Liver (tissue), 9 donors: Measurements from ENCODE around the gene TGM2. TPM values are rescaled to one million over a fixed set of nuclear protein-coding genes. Genes with fewer than 3 reads are reported as not detected.
A peak's percentile ranks its signal among the peaks of the same experiment; 100 is the strongest.

Source experiments
- DNase-seq: peaks from one replicate; pipeline ENCODE4 v3.0.0-alpha.2; 2017; ENCODE audit warnings: low spot score
- H3K27ac ChIP-seq, 2 donors: one replicate each; pipeline ENCODE4 v1.7.0; 2013; ENCODE audit warnings: inconsistent platforms in 2 of 2, low read length in 2 of 2, control low read depth in 1 of 2, low read depth in 1 of 2, mild to moderate bottlenecking in 1 of 2
- H3K27me3 ChIP-seq, 4 donors: one replicate each; pipeline versions ENCODE4 v1.6.1 to v1.7.0; 2013; ENCODE audit warnings: low read length in 3 of 4, inconsistent platforms in 1 of 4, mild to moderate bottlenecking in 1 of 4, moderate library complexity in 1 of 4; ENCODE audit not compliant: control insufficient read depth in 4 of 4, insufficient read depth in 4 of 4
- H3K36me3 ChIP-seq, 4 donors: one replicate each; pipeline versions ENCODE4 v1.6.1 to v1.7.0; 2013; ENCODE audit warnings: low read length in 3 of 4, mild to moderate bottlenecking in 3 of 4, low read depth in 1 of 4, moderate library complexity in 1 of 4; ENCODE audit not compliant: control insufficient read depth in 4 of 4, insufficient read depth in 3 of 4
- H3K4me1 ChIP-seq, 4 donors: one replicate each; pipeline versions ENCODE4 v1.6.1 to v1.7.0; 2013; ENCODE audit warnings: low read length in 3 of 4, mild to moderate bottlenecking in 3 of 4, moderate library complexity in 1 of 4; ENCODE audit not compliant: control insufficient read depth in 4 of 4, insufficient read depth in 4 of 4
- H3K4me3 ChIP-seq, 3 donors: one replicate each; pipeline versions ENCODE4 v1.6.1 to v1.7.0; 2013; ENCODE audit warnings: low read length in 3 of 3, control low read depth in 1 of 3, low read depth in 1 of 3, mild to moderate bottlenecking in 1 of 3
- H3K9ac ChIP-seq, 2 donors: one replicate each; pipeline ENCODE4 v1.7.0; 2013; ENCODE audit warnings: low read length in 2 of 2, mild to moderate bottlenecking in 2 of 2, moderate library complexity in 2 of 2, control low read depth in 1 of 2, low read depth in 1 of 2
- H3K9me3 ChIP-seq, 4 donors: one replicate each; pipeline versions ENCODE4 v1.6.1 to v1.7.0; 2013; ENCODE audit warnings: low read length in 3 of 4; ENCODE audit not compliant: control insufficient read depth in 4 of 4
- ATF3 ChIP-seq: IDR thresholded peaks from 2 replicates; pipeline ENCODE4 v1.6.1; 2016; ENCODE audit warnings: antibody characterized with exemption
- EGR1 ChIP-seq, 2 donors: IDR thresholded peaks; 2 replicates each; pipeline ENCODE4 v1.6.1; 2016 to 2018; ENCODE audit warnings: antibody characterized with exemption in 2 of 2, low read depth in 2 of 2
- FOXA2 ChIP-seq: IDR thresholded peaks from 2 replicates; pipeline ENCODE4 v1.6.1; 2016; ENCODE audit warnings: antibody characterized with exemption
- GABPA ChIP-seq, 2 donors: IDR thresholded peaks in 1 of 2; conservative IDR thresholded peaks in 1 of 2; 2 replicates each; pipeline ENCODE4 v1.6.1; 2016; ENCODE audit warnings: antibody characterized with exemption in 2 of 2, mild to moderate bottlenecking in 1 of 2, moderate library complexity in 1 of 2
- HNF4A ChIP-seq, 2 donors: conservative IDR thresholded peaks; 2 replicates each; pipeline ENCODE4 v1.6.1; 2016; ENCODE audit warnings: antibody characterized with exemption in 2 of 2, mild to moderate bottlenecking in 2 of 2
- HNF4G ChIP-seq: IDR thresholded peaks from 2 replicates; pipeline ENCODE4 v1.6.1; 2016; ENCODE audit warnings: antibody characterized with exemption
- JUND ChIP-seq, 2 donors: IDR thresholded peaks; 2 replicates each; pipeline ENCODE4 v1.6.1; 2016; ENCODE audit warnings: antibody characterized with exemption in 2 of 2
- NR2F2 ChIP-seq: IDR thresholded peaks from 2 replicates; pipeline ENCODE4 v1.6.1; 2016; ENCODE audit warnings: antibody characterized with exemption
- RAD21 ChIP-seq, 2 donors: IDR thresholded peaks; 2 replicates each; pipeline ENCODE4 v1.6.1; 2016; ENCODE audit warnings: antibody characterized with exemption in 2 of 2, mild to moderate bottlenecking in 2 of 2
- RXRA ChIP-seq, 2 donors: IDR thresholded peaks; 2 replicates each; pipeline ENCODE4 v1.6.1; 2017 to 2018; ENCODE audit warnings: antibody characterized with exemption in 2 of 2, mild to moderate bottlenecking in 1 of 2
- TAF1 ChIP-seq: conservative IDR thresholded peaks from 2 replicates; pipeline ENCODE4 v1.6.1; 2016; ENCODE audit warnings: antibody characterized with exemption, mild to moderate bottlenecking
- YY1 ChIP-seq: IDR thresholded peaks from 2 replicates; pipeline ENCODE4 v1.6.1; 2016; ENCODE audit warnings: antibody characterized with exemption, mild to moderate bottlenecking
- ZBTB33 ChIP-seq: IDR thresholded peaks from 2 replicates; pipeline ENCODE4 v1.6.1; 2016; ENCODE audit warnings: antibody characterized with exemption
- WGBS: extraction: QIAGEN DNeasy Blood & Tissue Kit; methylation state at CpG from one replicate; pipeline ENCODE4 v1.1.7; 2013; 5-methylcytosine and 5-hydroxymethylcytosine counted together
- polyA plus RNA-seq, 2 donors: library from polyadenylated mRNA; stranded (reverse) in 1 of 2; unstranded in 1 of 2; fragments of 200-250 nt in 1 of 2; fragments of >200 nt in 1 of 2; fragmentation: Nextera tagmentation in 1 of 2; extraction: Ambion mirVana in 1 of 2; gene quantifications; one replicate each; pipeline versions ENCODE4 v1.2.1 to v1.2.3, GENCODE V29; 2013 to 2015
- total RNA-seq, 2 donors: library from RNA; depleted of rRNA; stranded (reverse); fragments of >200 nt; gene quantifications; one replicate each; pipeline ENCODE4 v1.2.3, GENCODE V29; 2014
- donor health status: healthy.
- donor health status: healthy.
- donor health status: healthy.
- donor health status: healthy.
- donor health status: healthy.

TGM2 gene
- total and polyA plus RNA-seq, 4 donors, result 106 to 375 (median 190) TPM

GRCh38 chr20:38130687-38131587, 34.1 kb downstream of the TGM2 start (continued):
- no peak for TF ChIP-seq ATF3
- TF ChIP-seq RXRA (IDR thresholded peaks at IDR 0.05), result no peak
- no peak for TF ChIP-seq ZBTB33
- TF ChIP-seq YY1, result no peak
- no peak for TF ChIP-seq EGR1 (IDR thresholded peaks at IDR 0.05; ENCODE audit: low read depth in 2 of 2)

- Histone ChIP-seq H3K9ac (no peak overlapping the region), H3K4me1 (peaks cover 6 to 27% (median 16%) of the 10 kb centered on the region in 4 donors), H3K4me3 (no peak overlapping the region), H3K27ac (peak overlapping the region in 1 of 2 donors; percentile 92), H3K9me3 (no peaks in the 10 kb centered on the region), H3K27me3 (no peaks in the 10 kb centered on the region), H3K36me3 (peaks cover 5 to 66% (median 43%) of the 10 kb centered on the region in 4 donors)
- TF ChIP-seq HNF4A (conservative IDR thresholded peaks at IDR 0.05) (no peak), TAF1 (no peak), JUND (IDR thresholded peaks at IDR 0.05) (no peak), RAD21 (IDR thresholded peaks at IDR 0.05) (no peak), ZBTB33 (no peak), NR2F2 (no peak), GABPA (IDR thresholded peaks at IDR 0.05 in 1 of 2, conservative IDR thresholded peaks at IDR 0.05 in 1 of 2) (no peak), HNF4G (no peak), ATF3 (no peak), RXRA (IDR thresholded peaks at IDR 0.05) (no peak), EGR1 (IDR thresholded peaks at IDR 0.05; ENCODE audit: low read depth in 2 of 2) (no peak), FOXA2 (no peak)
- WGBS, result 91% methylated on average over 15 of the region's 15 CpGs
- no peak for DNase-seq
Observed at GRCh38 chr20:38129893-38130609, 35.0 kb downstream of the TGM2 start.
